ENCODE data around the gene GRM3.

- TF ChIP-seq POLR2A (IDR thresholded peaks at IDR 0.05; ENCODE audit: low read depth, low read length): no peak
- TF ChIP-seq JUN (IDR thresholded peaks at IDR 0.05; ENCODE audit: borderline replicate concordance, insufficient read depth, insufficient read length, low read depth): no peak
- TF ChIP-seq CTCF (IDR thresholded peaks at IDR 0.05; ENCODE audit: extremely low read depth in 1 of 2, insufficient read depth in 1 of 2, low read depth in 1 of 2, low read length in 2 of 2): no peak
- TF ChIP-seq EZH2 (IDR thresholded peaks at IDR 0.05; ENCODE audit: borderline replicate concordance, low read depth, low read length, severe bottlenecking): no peak
- no peak for TF ChIP-seq POLR2AphosphoS5 (IDR thresholded peaks at IDR 0.05; ENCODE audit: insufficient read depth, low read depth, low read length)
- no peak for TF ChIP-seq GATA2 (IDR thresholded peaks at IDR 0.05; ENCODE audit: insufficient read depth, insufficient read length, low read depth, low read length)
- TF ChIP-seq FOS (IDR thresholded peaks at IDR 0.05; ENCODE audit: borderline replicate concordance, insufficient read depth, low read length): no peak
- TF ChIP-seq MAX (IDR thresholded peaks at IDR 0.05; ENCODE audit: insufficient read depth, insufficient read length): no peak
- TF ChIP-seq MYC (IDR thresholded peaks at IDR 0.05; ENCODE audit: low read depth, low read length): no peak
Observed at GRCh38 chr7:86665669-86666068, 22.0 kb downstream of the GRM3 start.
